A549 treated with Mapracorat at 1 μM for 4 hours (cell line): ENCODE data around the gene MAP7D2. TPM values are rescaled to one million over a fixed set of nuclear protein-coding genes. Genes with fewer than 3 reads are reported as not detected.

Experiments
- total RNA-seq: library from RNA; stranded (reverse); fragments of 200-300 nt; extraction: Qiagen RNA extraction; gene quantifications from 5 replicates; pipeline ENCODE4 v1.2.3, GENCODE V29; 2022

The MAP7D2 gene
- total RNA-seq, result 5.1 to 6.1 TPM (median 5.7 TPM) in 5 replicates

GRCh38 chrX:20116577-20117240, at the start of gene MAP7D2:
MAP7D2 (minus strand) TSS chrX:20116907; CDS start chrX:20116879, 28 bp downstream.

GRCh38 chrX:20141281-20142220, 24.8 kb upstream of the MAP7D2 start, which contains the start of gene EIF1AX:
EIF1AX (minus strand) TSS chrX:20141838; CDS start chrX:20141640, 198 bp downstream.

GRCh38 chrX:19990556-19991349, 126.0 kb downstream of the MAP7D2 start, which contains the start of gene BCLAF3:
BCLAF3 (minus strand) TSS chrX:19991061; CDS start chrX:19970264, 20,797 bp downstream.

Other genes starting within 250 kb of the MAP7D2 start
- gene SH3KBP1, start 229.3 kb downstream of the MAP7D2 start, total RNA-seq, result 62.2 to 70.7 TPM (median 65.9 TPM) in 5 replicates
- gene BCLAF3, start 125.8 kb downstream of the MAP7D2 start, total RNA-seq, result 2.5 to 4.3 TPM (median 3.5 TPM) in 5 replicates
- gene EIF1AX, start 24.9 kb upstream of the MAP7D2 start, total RNA-seq, result 95.3 to 101 TPM (median 96.7 TPM) in 5 replicates
- 36.7 to 51.1 TPM (median 42.7 TPM) in 5 replicates for gene RPS6KA3, start 150.0 kb upstream of the MAP7D2 start, total RNA-seq